LoVo (cell line): ENCODE data around the gene DGKE.

ENCODE experiments used
- DNase-seq: peaks from one replicate; pipeline ENCODE4 v3.0.0-alpha.2; 2016; ENCODE audit warnings: low spot score

Gene DGKE

DNA sequence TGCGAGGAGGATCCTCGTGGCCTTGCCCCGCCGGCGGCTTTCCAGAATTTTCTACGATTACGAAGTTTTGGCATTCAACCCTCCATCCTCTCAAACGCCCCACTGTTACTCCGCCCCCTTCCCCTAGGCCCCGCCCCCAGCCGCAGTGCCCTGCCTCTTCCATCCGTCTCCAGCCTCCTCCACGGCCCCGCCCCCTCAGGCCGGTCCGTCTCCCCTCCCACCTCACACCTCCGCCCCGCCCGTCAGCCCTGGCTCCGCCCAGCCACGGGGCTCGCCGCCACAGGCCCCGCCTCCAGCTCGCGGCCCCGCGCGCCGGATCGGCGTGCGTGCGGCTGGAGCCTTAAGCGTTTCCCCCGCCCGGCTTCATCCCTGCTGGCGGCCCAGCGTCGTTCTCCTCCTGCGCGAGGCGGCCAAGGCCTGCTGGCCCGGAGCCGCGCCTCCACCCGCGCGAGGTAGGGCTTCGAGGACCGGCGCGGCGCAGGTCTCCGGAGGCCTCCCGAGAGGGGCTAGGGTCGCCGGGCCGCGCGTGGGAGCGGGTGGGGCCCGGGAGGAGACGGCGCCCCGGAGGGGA is at the start of gene DGKE, which contains the start of gene C17orf67:
Gene DGKE (plus strand): TSS at position 343 of the 571 bp plus-strand sequence. CDS start 645 bp downstream, outside the sequence.
Gene C17orf67 (minus strand): TSS at position 112 of the 571 bp plus-strand sequence. CDS start 18,110 bp downstream, outside the sequence.
- peak; percentile 96 for DNase-seq

DNA sequence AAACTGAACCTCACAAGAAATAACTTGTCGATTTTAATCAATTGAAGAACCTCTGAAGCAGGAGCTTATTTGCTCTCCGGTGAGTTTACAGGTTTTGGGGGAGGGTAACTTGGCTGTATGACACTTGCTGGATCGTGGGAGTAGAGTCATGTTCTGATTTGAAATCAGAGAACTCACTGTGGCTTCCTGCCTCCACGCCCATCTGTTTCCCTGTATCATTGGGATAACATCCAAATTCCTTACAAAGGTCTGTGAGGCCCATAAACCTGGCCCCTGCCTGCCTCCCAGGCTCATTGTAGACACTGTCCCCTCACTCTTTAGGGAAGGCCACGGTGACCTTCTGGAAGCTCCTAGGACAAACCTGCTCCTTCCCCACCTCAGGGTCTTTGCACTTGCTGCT is 48.5 kb upstream of the DGKE start:
- DNase-seq: peak; percentile 45

DNA sequence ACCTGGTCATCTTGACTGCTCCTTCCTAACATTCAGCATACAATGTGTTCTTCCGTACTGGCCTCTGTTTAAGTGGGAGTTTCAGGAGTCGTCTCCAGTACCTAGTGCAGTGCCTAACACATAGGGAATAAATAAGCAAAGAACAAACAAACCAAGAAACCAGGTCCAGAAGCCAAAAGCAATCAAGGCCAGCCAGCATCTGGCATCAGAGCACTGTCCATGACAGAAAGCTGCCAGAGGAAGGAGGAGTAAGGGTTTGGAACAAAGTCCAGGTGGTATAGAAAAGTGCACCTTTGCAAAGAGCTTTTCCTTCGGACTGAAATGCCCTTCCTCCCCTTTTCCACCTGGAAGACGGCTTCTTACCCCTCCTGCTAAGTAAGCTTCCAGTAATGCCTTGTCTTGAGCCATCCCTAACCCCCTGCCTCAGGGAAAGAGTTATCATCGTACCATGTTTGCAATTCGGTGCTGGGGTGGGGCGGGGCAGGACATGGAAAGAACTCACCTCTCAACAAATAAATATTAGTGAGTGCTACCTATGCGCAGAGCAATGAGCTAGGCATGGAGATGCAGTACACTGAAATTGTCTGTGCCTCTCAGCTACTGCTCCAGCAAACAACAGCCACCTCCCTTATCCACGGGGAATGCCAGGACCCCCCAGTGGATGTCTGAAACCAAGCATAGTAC is 47.8 kb upstream of the DGKE start:
- DNase-seq: no peak

DNA sequence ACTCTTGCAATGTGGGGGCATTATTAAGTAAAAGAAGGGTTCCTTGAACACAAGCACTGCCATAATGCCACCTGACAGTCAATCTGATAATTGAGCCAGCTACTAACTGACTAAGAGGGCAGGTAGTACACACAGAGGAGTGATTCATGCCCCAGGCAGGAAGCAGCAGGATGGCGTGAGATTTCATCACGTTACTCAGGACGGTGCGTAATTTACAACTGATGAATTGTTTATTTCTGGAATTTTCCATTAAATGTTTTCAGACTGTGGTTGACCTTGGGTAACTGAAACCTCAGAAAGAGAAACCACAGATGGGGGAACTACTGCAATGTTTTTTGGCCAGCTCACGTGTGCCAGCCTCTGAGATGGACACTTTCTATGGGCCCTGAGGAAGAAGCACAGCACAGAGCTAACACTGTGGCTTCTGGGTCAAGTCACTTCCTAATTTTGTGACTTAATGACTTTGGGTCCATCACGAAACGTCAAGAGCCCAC is 46.9 kb upstream of the DGKE start:
- DNase-seq: peak; percentile 89

DNA sequence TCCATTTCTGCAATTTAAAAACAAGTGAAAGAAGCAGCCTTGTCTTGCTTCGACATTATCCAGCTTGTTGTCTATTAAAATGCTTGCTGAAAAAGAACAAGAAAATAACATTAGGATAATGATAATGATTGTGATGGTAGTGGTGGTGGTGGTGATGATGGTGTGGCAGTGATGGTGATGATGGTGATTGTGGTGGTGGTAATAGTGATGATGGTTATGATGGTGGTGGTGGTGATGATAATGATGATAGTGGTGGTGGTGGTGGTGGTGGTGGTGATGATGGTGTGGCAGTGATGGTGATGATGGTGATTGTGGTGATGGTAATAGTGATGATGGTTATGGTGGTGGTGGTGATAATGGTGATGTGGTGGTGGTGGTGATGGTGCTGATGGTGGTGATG is 41.7 kb upstream of the DGKE start:
- DNase-seq: no peak

DNA sequence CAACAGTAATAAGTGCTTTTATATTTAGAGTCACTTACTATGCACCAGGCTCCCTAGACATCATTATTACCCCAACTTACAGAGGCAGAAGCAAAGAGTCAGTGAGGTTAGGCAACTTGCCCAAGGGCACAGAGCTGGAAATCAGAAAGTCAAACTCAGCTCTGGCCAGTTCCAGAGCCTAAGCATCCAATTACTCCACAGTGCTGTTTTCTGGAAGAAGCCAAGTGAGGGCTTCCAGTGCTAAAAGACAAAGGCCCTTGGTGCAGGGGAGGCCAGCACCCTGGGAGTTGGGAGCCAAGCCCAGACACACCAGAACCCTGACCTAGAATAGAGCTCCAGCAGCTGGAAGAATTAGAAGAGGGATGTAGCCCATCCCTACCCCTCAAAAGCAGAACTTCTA is 40.4 kb upstream of the DGKE start:
- DNase-seq: no peak

DNA sequence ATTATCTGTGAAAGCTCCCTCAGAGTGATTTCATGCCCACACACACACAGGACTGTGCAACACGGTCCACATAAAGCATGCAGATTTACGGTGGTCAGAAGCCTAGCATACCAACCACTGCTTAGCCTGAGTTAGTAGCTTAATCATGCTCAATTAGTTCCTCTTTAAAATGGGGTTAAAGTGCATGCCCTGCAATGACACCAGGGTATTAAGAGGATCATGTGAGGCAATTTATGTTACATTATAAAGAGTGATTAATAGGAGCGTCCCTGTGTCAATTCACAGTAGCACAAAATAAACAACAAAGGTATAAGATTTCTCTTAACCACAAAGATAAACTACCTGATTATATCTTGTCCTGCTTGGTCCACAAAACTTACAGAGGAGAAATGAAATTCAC is 40.0 kb upstream of the DGKE start:
- no peak for DNase-seq

DNA sequence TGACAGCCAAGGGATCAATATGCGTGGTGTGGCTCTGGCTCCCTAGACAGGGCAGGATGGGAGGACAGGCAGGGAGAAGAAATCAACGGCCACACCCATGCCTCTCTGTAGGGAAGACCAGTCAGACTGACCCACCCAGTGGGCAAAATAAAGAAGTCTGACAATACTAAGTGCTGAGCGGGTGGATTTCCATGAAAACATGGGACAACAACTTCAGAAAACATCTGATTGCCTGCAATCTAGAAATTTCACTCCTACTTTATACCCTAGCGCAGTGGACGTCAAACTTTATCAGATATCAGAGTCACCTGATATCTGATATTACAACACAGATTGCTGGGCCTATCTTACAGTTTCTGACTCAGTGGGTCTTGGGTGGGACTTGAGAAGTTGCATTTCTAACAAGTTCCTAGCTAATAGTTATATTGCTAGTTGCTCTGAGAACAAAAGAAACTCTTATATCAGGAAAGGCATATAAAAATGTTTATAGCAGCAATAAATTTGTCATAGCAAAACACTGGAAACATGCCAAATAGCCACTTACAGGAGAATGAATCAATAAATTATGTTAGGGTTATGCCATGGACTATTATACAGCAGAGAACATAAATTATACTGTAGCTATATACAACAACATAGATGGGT is 38.6 kb upstream of the DGKE start:
- DNase-seq: peak; percentile 79

DNA sequence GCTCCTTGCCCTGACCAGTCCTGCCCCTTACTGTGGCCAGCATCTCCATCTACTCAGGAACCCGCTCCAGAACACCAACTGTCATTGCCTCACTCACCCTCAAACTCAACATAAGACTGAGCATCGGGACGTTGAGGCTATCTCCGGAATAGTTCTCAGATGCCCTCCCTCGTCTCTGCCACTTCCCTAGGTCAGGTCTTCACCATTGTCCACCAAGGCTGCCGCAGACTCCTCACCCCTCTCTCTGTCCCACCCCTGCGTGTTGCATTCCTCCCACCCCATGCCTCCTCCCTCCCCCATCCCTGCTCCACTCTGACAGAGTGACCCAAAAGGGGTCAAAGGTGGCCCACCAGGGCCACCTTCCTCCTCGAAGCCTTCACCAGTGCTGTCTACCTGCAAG is 37.4 kb upstream of the DGKE start:
- no peak for DNase-seq

DNA sequence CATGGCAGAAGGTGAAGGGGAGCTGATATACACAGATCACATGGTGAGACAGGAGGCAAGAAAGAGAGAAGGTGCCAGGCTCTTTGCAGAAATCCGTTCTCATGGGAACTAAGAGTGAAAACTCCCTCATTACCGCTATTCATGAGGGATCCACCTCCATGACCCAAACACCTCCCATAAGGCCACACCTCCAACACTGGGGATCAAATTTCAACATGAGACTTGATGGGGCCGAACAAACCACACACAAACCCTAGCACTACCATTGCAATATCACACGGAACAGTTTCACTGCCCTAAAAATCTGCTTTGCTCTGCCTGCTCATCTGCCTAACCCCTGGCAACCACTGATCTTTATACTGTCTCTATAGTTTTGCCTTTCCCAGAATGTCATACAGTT is 35.0 kb upstream of the DGKE start:
- DNase-seq: no peak

DNA sequence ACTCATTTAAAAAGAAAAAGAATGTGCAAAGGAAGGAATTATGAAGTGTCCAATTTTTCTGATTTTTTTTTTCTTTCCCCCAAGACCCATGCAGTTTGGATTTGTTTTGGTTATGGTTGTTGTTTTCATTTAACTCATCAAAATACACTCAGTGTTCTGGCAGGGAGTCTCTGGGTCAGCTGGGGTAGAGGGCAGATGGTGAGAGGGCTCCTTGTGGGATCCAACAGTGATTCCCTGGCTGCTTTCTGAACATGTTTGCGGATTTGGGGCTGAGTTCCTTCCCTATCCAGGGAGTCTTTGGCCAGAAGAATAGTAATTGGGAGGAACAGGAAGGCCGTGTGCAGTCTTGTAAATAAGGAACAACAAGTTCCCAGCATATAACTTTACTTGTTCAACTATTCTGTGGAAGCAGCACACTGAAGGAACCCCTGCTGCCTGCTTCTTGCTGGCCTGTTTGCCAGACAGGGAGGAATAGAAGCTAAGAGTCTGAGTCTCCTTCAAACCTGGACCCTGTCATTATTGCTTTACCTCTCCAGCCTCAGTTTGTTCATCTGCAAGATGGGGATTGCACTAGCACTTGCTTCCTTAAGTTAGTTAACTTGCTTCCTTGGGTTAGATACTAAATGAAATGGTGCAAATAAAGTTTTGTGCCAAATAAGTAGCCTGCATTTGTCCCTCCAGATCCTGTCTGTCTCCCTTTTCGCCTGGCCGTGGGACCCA is 32.3 kb upstream of the DGKE start:
- DNase-seq: no peak

DNA sequence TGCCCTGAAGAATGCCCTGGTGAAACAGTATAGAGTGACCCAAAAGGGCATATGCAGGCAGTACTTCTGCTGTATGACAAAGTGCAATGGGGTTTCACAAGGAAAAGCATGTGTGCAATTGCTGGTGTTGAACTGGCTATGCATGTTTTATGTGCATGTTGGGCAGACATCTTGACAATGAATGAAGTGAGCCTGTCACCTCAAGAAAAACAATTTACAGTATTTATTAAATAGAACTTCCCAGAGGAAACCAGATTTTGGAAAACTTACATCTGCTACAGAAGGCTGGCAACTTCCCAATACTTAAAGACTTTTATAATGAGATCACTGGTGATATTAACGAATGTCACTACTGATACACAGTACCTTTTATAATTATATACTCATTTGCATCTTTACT is 30.9 kb upstream of the DGKE start:
- DNase-seq: no peak

DNA sequence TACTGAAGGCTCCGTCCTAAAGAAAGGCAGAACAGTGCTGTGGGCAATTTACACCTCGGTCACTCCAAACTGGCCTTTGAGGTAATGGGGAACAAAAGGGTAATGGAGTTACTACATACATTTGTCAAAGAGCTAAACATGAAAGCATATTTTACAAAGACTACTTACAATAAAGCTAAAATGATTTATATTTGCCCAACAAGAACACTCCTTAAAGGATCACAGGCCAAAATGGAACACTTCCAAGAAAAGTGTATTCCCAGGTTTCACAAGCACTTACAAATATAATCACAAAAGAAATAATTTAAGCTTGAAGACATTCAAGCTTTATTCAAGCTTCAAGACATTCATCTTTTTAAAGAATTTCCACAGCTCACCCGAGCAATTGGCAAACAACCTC is 29.5 kb upstream of the DGKE start:
- DNase-seq: no peak

DNA sequence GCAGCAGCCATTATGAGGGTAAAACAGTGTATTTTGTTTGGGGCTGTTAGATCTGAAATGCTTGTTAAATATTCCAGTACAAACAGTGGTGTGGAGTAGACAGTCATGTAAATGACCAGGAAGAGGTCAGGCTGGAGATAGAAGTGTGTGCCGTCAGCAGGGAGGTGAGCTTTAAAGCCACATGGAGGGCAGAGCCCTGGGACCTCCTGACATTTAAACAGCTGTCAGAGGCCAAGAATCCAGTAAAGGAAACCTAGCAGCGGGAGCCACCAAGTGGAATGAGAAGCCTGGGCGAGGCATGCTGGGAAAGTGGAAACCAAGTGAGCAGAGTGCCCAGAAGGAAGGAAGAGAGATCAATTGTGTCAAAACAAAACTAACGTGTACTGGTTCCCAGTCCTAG is 27.0 kb upstream of the DGKE start:
- no peak for DNase-seq

DNA sequence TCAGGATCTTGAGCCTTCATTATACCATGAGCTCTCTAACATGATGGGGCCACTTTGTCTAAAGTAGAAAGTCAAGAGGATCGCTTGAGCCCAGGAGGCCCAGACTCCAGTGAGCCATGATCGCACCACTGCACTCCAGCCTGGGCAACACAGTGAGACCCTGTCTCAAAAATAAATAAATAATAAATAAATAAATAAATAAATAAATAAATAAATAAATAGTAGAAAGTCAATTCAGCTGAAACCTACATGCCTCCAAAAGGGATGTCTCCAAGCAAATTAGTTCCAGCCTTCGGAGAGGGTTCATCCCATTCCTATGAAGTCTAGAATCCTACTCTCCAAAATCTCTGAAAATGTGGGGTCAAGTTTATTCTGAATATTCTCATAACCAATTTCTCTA is 26.2 kb upstream of the DGKE start:
- no peak for DNase-seq

DNA sequence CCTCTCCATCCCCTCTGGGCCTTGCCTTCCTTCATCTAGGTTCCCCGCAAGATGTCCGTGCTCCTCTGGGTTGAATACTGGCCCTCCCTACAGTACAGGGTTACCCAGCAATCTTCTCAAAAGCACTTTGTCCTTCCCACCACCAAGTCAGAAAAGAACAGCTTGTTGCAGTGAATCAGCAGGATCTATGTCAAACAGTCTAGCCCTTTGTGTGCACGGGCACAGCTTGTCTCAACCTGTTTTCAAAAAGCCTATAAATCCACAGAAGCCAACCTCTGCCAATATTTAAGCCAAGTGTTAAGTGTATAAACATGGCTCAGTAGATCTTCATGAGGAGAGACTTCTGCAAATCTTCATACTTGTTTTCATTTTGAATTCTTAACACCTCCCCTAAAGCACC is 25.4 kb upstream of the DGKE start:
- no peak for DNase-seq

DNA sequence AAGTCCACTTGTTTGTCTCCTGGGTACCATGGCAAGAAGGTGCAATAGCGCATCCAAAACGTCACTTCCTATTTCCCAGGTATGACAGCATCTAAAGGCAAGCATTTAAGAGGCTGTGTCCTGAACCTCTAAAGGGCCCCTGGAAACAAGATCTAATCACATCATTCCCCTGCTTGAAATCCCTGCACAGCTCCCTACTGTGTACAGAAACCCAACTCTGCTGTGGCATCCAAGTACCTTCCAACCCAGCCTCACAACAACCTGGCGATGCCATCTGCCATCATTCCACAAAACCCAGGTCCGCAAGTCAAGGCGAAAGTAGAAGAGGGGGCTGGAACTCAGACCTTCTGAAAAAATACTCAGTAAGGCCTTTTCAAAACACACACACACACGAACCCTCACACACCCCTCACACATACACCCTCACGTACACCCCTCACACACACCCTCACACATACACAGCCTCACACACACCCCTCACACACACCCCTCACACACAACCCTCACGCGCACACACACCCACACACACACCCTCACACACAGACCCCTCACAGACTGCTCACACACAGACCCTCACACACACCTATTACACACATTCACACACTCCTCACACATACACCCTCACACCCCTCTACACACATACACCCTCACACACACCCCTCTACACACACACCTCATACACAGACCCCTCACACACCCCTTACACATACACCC is 24.7 kb upstream of the DGKE start:
- DNase-seq: no peak

DNA sequence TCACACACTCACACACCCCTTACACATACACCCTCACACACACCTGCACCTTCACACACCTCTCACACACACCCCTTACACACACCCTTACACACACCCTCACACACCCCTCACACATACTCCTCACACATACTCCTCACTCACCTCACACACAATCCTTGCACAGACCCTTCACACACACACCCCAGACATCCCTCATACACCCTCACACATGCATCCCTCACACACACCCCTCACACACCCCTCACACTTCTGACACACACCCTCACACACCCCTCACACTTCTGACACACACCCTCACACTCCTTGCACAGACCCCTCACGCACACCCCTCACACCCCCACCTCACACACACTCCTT is 24.2 kb upstream of the DGKE start:
- DNase-seq: no peak

DNA sequence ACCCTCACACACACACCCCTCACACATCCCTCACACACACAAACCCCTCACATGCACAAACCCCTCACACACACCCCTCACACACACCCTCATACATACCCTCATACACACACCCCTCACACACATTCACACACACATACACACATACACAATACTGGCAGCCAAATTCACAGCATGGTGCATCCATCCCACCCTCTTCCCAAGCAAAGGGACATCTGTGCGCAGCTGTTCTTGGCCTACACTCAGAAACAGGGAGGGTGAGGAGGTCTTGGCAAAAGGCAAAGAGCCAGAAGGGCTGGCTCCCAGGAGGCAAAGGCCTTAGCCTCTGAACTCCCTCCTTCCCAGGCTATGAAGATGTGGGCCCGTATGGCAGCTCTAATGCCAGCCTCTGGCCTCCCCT is 23.6 kb upstream of the DGKE start:
- no peak for DNase-seq

DNA sequence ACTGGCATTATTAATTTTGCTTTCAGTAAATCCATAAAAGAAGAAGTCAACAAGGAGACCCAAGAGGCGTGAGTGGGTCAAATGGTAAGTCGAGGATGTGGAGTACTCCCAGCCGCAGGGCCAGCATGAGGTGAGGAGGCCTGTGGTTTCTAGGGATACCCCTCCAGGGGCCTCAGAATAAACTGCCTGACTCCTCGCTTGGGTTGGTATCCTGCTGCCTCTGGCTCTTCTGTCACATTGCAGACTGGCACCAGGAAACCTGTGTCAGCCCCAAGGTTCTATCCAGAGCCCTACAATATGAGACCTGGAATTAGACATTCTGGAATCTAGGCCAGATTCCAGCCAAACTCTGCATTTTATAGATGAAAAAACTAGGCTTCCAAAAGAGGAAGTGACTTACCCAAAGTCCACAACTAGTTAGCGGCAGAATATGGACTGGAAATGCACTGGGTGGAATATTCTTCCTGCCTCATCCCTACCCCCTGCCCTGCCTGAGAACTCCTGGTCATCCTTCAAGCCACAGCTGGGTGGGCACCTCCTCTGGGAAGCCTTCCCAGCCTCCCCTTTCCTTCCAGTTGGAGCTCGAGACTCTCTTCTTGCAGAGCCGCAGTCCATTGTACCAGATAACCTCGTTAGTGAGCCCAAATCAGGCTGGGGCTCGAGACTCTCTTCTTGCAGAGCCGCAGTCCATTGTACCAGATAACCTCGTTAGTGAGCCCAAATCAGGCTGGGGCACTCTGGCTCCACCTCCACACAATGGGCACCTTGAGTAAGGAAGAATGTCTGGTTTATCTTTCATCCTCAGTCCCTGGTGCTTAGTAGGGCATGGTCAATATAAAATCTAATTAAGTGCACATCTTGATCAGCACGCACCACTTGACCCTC is 22.8 kb upstream of the DGKE start:
- DNase-seq: no peak

DNA sequence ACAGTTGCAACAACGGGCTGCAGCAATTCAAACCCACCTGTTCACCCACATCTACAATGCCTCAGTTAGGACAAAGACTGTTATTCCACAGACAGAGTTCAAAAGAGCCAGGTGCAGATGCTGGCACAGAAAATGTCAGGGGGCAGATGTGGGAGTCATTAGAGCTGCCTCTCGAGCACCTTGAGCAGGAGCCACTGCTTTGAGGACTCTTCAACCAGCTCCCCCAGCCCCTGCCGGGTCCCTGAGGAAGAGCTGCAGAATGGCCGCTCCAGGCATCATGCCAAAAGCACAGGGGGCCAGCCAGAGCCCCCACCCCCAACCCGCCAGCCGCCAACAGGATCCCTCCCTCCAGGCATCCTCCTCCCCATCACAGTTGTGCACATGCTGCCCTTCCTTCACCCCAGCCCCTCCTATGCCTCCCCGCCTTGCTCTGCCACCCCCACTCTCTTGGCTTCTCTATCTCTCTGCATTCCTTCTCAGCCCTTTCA is 21.0 kb upstream of the DGKE start:
- DNase-seq: no peak
